ENCODE data around the gene SPRR2F.

The SPRR2F gene

DNA sequence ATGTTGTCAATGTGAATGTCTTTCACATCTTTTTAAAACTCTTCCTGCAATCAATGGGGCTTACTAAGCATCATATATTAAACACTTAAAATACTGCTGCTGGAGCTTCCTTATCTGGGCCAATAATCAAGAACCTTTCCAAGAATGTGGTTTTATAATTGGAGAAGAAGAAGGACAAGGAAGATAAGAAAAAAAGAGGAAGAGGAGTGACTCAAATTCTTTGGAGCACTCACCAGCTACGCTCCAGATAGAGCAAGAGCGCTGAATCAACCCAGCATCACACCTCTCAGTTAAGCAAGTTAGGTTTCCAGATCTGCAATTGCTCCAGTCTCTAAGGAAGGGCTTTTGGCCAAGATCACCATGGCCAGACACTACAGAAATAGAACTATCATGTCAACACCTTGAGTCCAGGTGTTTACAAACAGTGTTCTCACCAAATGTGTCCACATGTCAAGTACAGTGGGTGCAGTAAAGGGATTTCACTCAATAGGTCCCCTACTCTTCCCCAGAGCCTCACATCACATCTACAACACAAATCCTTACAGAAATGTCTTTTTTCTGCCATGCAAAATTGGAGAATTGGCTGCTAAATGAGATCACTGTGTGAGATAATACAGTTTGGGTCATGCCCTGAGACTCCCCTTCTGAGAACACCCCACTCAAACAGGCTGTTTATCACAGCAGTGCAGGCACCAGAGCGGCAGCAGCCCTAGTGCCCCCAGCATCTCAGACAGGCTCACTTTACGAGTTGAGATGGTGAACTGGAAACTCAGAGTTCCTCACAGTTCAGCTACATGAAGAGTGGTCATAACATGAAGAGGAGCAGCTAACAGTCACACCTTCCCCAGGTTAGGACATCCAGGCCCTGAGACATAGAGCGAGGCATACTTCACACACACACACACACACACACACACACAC, 40.2 kb downstream of the SPRR2F start:
- no peak for DNase-seq

DNA sequence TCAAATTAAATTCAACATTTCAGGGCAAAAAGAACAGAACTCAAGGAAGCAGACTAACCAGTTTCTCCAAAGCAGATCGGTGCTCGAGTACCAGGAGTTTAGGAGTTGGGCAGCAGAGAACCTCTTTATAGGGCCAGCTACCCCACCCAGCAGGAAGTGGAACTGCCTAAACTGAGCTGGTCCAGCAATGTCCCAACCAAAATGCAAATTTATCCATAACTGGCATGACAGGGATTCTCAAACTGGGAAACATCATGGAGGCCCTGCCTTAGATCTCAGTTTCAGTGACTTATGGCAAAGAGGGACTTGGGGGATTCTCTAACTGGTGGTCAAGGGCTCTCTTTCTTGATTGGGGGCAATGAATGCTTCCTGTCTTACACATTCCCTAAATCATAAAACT, 41.8 kb downstream of the SPRR2F start, which contains the start of gene SPRR2B:
Gene SPRR2B, minus strand, starts transcription at position 101 of the 400 bp plus-strand sequence. CDS start 772 bp downstream, outside the sequence.
- DNase-seq, result no peak

DNA sequence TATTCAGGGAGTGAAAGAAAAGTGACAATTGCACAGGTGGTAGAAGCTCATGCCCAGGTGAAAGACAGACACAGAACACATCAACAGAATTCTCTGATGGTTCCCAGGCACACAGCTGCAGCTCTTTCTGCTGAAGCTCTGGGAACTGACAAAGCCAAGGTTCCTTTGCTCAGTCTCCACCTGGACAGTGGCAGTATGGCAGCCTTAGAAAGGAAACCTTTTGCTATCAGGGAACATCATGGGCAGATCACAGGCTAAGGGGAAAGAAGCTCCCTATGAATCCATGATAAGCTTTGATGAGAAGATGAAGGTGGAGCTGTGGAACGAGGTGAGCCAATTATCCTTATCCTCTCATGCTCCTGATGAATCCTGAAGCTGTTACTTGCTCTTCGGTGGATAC, 43.1 kb downstream of the SPRR2F start:
- no peak for DNase-seq

Data from DMS53 (cell line).